ENCODE data around the gene ZC3H18. TPM values are rescaled to one million over a fixed set of nuclear protein-coding genes. Genes with fewer than 3 reads are reported as not detected.

Gene ZC3H18
- polyA plus RNA-seq, 6 donors from 2014 or later = 2.5 to 21.7 (median 9.0) TPM

GRCh38 chr16:88535191-88535856 is 34.9 kb upstream of the ZC3H18 start:
- Mint-ChIP-seq H3K27ac (peak overlapping the region; percentile 41 to 75 (median 60)), H3K4me1 (peaks cover 15 to 22% (median 21%) of the 10 kb centered on the region in 3 donors), H3K4me3 (peak overlapping the region; percentile 75 to 90 (median 82)), H3K27me3 (peaks cover 0 to 20% (median 0%) of the 10 kb centered on the region in 3 donors), H3K36me3 (no peaks in the 10 kb centered on the region), H3K9me3 (no peaks in the 10 kb centered on the region)
- ATAC-seq (ENCODE audit: low read depth in 2 of 2) (no peak), DNase-seq (no peak)

GRCh38 chr16:88535857-88536222 is 34.4 kb upstream of the ZC3H18 start:
- Mint-ChIP-seq H3K4me3 (peak overlapping the region; percentile 45 to 90 (median 78)), H3K4me1 (peaks cover 15 to 22% (median 21%) of the 10 kb centered on the region in 3 donors), H3K27ac (peak overlapping the region; percentile 66 to 86 (median 70))

GRCh38 chr16:88536510-88536909 is 33.7 kb upstream of the ZC3H18 start:
- no peaks in the 10 kb centered on the region for H3K36me3 Mint-ChIP-seq
- peak overlapping the region in 1 of 6 donors; percentile 86 for H3K27ac Mint-ChIP-seq
- no peaks in the 10 kb centered on the region for H3K9me3 Mint-ChIP-seq
- H3K4me1 Mint-ChIP-seq = peaks cover 15 to 22% (median 21%) of the 10 kb centered on the region in 3 donors
- ATAC-seq (ENCODE audit: low read depth in 2 of 2) = no peak
- H3K27me3 Mint-ChIP-seq = peaks cover 0 to 26% (median 0%) of the 10 kb centered on the region in 3 donors
- H3K4me3 Mint-ChIP-seq = peak overlapping the region in 5 of 8 donors; percentile 15 to 87 (median 80)
- DNase-seq = no peak

More at GRCh38 chr16:88535857-88536222, 34.4 kb upstream of the ZC3H18 start:
- no peak for ATAC-seq (ENCODE audit: low read depth in 2 of 2)
- DNase-seq = no peak
- H3K36me3 Mint-ChIP-seq = no peaks in the 10 kb centered on the region
- H3K27me3 Mint-ChIP-seq = peaks cover 0 to 22% (median 0%) of the 10 kb centered on the region in 3 donors
- no peaks in the 10 kb centered on the region for H3K9me3 Mint-ChIP-seq

DNA sequence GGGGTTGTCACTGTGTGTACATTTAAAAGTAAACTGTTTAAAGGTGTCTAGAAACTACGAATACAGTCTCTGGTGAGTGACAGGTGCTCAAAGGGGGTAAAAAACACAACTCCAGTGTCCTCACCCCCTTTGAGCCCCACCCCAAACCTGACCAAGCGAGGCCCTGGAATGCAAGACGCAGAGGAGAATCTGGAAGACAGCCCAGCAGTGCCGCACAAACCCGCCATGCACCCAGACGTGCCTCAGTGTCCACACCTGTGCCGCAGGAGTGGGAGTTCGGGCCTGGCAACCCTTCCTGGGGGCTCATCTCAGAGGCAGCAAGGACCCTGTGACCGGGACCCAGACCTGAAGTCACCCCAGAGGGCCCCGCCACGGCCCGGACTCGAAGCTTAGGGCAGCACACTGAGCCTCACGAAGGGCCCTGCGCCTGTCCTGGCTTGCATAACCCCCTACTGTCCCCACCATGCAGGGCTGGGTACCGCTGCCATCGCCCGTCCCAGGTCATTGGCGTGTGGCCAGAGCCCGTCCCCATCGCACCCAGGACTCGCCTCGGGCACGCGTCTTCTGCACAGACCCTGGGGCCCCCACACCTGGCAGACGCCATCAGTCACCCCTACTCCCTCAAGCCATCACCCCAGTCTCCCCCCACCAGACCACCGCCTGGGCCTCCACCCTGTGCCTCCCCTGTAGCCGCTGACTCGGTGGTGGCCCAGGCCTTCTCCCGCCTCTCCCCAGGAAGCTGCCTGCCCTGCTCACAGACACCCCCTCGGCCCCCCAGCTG is 33.0 kb upstream of the ZC3H18 start:
- Mint-ChIP-seq H3K4me1 (peaks cover 15 to 22% (median 21%) of the 10 kb centered on the region in 3 donors), H3K27me3 (peaks cover 0 to 30% (median 0%) of the 10 kb centered on the region in 3 donors)

GRCh38 chr16:88537859-88538258 is 32.3 kb upstream of the ZC3H18 start:
- Mint-ChIP-seq H3K36me3 (no peaks in the 10 kb centered on the region), H3K27ac (no peak overlapping the region), H3K27me3 (peaks cover 0 to 33% (median 0%) of the 10 kb centered on the region in 3 donors), H3K9me3 (peaks cover 0 to 8% (median 3%) of the 10 kb centered on the region in 7 donors), H3K4me1 (peaks cover 15 to 22% (median 21%) of the 10 kb centered on the region in 3 donors), H3K4me3 (peak overlapping the region in 2 of 8 donors; percentile 55 to 56)
- DNase-seq = no peak
- no peak for ATAC-seq (ENCODE audit: low read depth in 2 of 2)

More for the DNA sequence above, 33.0 kb upstream of the ZC3H18 start:
- Mint-ChIP-seq H3K9me3 (peaks cover 0 to 3% (median 0%) of the 10 kb centered on the region in 7 donors), H3K4me3 (peak overlapping the region in 2 of 8 donors; percentile 55 to 87), H3K36me3 (no peaks in the 10 kb centered on the region), H3K27ac (peak overlapping the region in 1 of 6 donors; percentile 20)
- ATAC-seq (ENCODE audit: low read depth in 2 of 2) = no peak
- DNase-seq = no peak

DNA sequence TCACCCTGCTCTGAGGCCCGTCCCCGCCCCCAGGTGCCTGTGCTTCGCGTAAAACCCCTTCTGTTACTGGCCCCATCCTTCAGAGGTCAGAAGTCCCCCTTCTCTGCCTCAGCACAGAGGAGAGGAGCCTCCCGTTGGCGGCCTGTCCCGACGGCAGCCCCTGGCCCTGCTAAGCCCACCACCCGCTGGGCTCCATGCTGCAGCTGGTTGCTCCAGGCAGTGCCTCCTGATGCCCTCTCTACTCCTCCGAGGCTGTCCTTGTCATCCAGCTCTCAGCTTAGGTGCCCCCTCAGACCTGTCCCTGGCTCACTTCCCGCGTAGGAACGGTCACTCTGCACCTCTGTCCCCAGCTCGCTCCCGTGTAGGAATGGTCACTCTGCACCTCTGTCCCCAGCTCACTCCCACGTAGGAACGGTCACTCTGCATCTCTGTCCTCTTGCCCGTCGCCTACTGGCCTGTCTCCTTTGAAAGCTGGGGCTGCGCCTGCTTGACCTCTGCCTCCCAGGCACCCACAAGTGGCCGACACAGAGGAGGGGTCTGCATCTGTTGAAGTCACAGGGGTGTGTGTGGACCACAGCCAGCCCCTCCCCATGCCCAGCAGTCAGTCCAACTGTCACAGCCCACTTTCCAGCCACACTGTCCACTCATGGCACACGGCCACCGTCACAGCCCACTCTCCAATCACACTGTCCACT is 31.7 kb upstream of the ZC3H18 start:
- peak overlapping the region in 2 of 8 donors; percentile 52 to 56 for H3K4me3 Mint-ChIP-seq
- H3K36me3 Mint-ChIP-seq = peaks cover 4 to 6% of the 10 kb centered on the region in 2 donors
- ATAC-seq (ENCODE audit: low read depth in 2 of 2) (no peak), DNase-seq (no peak)
- peaks cover 0 to 36% (median 3%) of the 10 kb centered on the region in 3 donors for H3K27me3 Mint-ChIP-seq
- peaks cover 15 to 22% (median 21%) of the 10 kb centered on the region in 3 donors for H3K4me1 Mint-ChIP-seq
- H3K27ac Mint-ChIP-seq = peak overlapping the region in 1 of 6 donors; percentile 63
- H3K9me3 Mint-ChIP-seq = peaks cover 3 to 14% (median 9%) of the 10 kb centered on the region in 7 donors

- Mint-ChIP-seq H3K36me3 (peaks cover 7 to 10% of the 10 kb centered on the region in 2 donors), H3K4me1 (peaks cover 15 to 22% (median 21%) of the 10 kb centered on the region in 3 donors), H3K4me3 (no peak overlapping the region), H3K27ac (no peak overlapping the region), H3K27me3 (peaks cover 0 to 39% (median 6%) of the 10 kb centered on the region in 3 donors), H3K9me3 (peaks cover 5 to 18% (median 14%) of the 10 kb centered on the region in 7 donors)
- DNase-seq (no peak), ATAC-seq (ENCODE audit: low read depth in 2 of 2) (no peak)
Measured at GRCh38 chr16:88539261-88539651, 30.9 kb upstream of the ZC3H18 start.

DNA sequence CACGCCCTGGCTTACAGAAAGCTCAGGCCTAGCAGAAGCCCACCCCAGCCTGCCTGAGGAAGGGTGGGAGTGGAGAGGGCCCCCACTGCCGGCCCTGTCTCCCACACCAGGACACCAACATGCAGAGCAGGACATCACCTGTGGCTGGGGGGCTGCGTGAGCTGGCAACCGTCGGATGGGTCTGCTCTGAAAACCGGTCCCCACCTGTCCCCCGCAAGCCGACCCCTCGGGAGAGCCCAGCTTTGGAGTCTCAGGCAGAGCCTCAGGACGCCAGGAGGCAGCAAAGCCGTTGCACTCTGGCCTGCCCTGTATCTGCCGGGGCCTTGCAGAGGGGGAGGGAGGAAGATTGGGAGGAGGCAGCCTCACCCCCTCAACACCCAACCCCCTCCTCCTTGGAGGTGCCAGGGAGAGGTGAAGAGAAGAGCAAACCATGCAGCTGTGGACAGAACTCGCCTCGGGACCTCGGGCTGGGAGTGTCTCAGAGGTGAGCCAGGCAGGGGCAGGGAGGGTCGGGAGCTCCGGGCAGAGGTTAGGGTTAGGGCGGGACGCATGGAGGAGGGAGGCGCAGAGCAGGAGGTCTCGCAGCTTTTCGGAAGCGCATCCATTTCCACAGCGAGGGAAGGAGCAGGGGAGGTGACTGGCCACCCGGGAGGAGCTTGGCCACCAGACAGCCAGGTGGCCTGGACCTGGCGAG is 30.4 kb upstream of the ZC3H18 start:
- H3K27ac Mint-ChIP-seq = no peak overlapping the region
- H3K4me1 Mint-ChIP-seq = peaks cover 13 to 22% (median 21%) of the 10 kb centered on the region in 3 donors
- no peak for ATAC-seq (ENCODE audit: low read depth in 2 of 2)

GRCh38 chr16:88540346-88540977 is 29.7 kb upstream of the ZC3H18 start:
- ATAC-seq (ENCODE audit: low read depth in 2 of 2) (no peak), DNase-seq (no peak)
- peak overlapping the region in 1 of 6 donors; percentile 81 for H3K27ac Mint-ChIP-seq
- peaks cover 5 to 18% (median 14%) of the 10 kb centered on the region in 7 donors for H3K9me3 Mint-ChIP-seq
- peaks cover 7 to 18% (median 17%) of the 10 kb centered on the region in 3 donors for H3K4me1 Mint-ChIP-seq
- peaks cover 7 to 12% of the 10 kb centered on the region in 2 donors for H3K36me3 Mint-ChIP-seq
- H3K4me3 Mint-ChIP-seq = peak overlapping the region in 2 of 8 donors; percentile 52 to 66
- peaks cover 3 to 43% (median 6%) of the 10 kb centered on the region in 3 donors for H3K27me3 Mint-ChIP-seq

More for the DNA sequence above, 30.4 kb upstream of the ZC3H18 start:
- peaks cover 7 to 10% of the 10 kb centered on the region in 2 donors for H3K36me3 Mint-ChIP-seq
- H3K27me3 Mint-ChIP-seq = peaks cover 0 to 39% (median 6%) of the 10 kb centered on the region in 3 donors
- no peak overlapping the region for H3K4me3 Mint-ChIP-seq
- peaks cover 5 to 18% (median 14%) of the 10 kb centered on the region in 7 donors for H3K9me3 Mint-ChIP-seq
- no peak for DNase-seq

DNA sequence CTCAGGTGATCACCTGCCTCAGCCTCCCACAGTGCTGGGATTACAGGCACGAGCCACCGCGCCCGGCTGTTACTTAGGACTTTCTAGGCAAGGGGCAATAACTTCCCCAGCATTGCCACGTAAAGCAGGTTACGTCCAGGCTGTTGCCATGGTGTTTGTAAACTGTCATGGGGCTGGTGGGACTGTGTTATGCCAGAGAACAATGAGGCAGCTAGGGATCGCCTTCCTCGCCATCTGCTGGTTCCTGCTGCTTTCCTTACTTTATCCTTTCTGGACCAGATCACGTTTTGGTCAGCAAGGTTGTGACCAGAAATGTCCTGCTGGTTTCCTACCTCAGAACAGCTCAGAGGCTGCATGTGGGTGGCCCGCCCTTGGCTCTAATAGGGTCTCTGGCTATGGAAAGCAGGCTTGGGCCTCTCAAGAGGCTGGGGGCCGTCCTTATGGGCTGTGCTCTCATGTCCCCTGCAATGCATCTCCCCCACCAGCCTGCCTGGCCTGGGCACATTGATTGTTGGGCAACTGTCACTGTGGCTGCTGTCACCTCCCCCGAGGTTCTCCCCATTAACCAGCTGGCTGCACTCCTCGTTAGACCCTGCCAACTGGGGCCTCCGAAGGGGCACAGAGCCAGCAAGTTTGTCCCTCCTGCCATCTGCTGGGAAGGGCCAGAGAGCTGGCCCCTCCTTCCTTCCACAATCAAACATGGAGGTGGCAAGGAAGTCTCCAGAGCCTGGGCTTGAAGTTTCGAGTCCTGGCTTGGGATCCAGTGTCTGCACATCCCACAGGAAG is 28.2 kb upstream of the ZC3H18 start:
- H3K9me3 Mint-ChIP-seq = peaks cover 5 to 18% (median 14%) of the 10 kb centered on the region in 7 donors
- peaks cover 7 to 16% of the 10 kb centered on the region in 2 donors for H3K36me3 Mint-ChIP-seq
- no peak for DNase-seq
- H3K4me1 Mint-ChIP-seq = peaks cover 0 to 12% (median 8%) of the 10 kb centered on the region in 3 donors
- no peak overlapping the region for H3K27ac Mint-ChIP-seq
- no peak overlapping the region for H3K4me3 Mint-ChIP-seq
- H3K27me3 Mint-ChIP-seq = peaks cover 6 to 56% (median 17%) of the 10 kb centered on the region in 3 donors
- ATAC-seq (ENCODE audit: low read depth in 2 of 2) = no peak

DNA sequence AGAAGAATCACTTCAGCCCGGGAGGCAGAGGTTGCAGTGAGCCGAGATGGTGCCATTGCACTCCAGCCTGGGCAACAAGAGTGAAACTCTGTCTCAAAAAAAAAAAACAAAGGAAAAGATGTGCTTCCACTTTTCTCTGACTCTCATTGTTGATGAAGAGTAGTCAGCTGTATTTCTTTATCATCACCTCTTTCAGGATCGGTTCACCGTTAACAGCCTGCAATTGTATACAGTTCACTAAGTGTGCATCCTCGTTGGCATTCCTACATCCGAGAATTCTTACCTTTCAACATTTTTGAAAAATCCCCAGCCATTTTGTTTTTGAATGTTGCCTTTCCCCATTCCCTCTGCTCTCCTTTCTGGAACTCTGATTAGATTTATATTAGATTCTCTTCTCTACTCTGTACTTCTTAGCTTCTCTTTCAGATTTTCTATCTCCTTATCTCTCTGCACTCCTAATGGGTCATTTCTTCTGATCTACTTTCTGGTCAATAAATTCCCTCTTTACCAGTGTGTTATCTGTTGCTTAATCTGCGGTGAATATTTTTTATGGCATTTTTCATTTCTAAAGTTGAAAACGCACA is 26.9 kb upstream of the ZC3H18 start:
- peaks cover 0 to 5% (median 4%) of the 10 kb centered on the region in 3 donors for H3K4me1 Mint-ChIP-seq
- ATAC-seq (ENCODE audit: low read depth in 2 of 2) = no peak

More for the DNA sequence above, 26.9 kb upstream of the ZC3H18 start:
- H3K27ac Mint-ChIP-seq = peak overlapping the region in 1 of 6 donors; percentile 62
- peak overlapping the region in 1 of 8 donors; percentile 24 for H3K4me3 Mint-ChIP-seq
- H3K9me3 Mint-ChIP-seq = peaks cover 5 to 18% (median 14%) of the 10 kb centered on the region in 7 donors
- H3K36me3 Mint-ChIP-seq = peaks cover 7 to 16% of the 10 kb centered on the region in 2 donors
- peaks cover 6 to 53% (median 17%) of the 10 kb centered on the region in 3 donors for H3K27me3 Mint-ChIP-seq
- no peak for DNase-seq

All from naive B cell (primary cell).